Transverse colon (tissue), 4 donors: ENCODE measurements around the gene HSD3B1. TPM values are rescaled to one million over a fixed set of nuclear protein-coding genes. Genes with fewer than 3 reads are reported as not detected.
"Not testable (repeated sequence)": the region's sequence is repeated elsewhere in the genome, so short reads cannot be mapped to it uniquely, and the experiment has no call there.

Source experiments
- DNase-seq: peaks from one replicate; pipeline ENCODE4 v3.0.0-alpha.2; 2019
- H3K27ac ChIP-seq, 4 donors: fragments of 200-600 bp; sonication (generic); 2 replicates each; pipeline ENCODE4 v1.5.1; 2016 to 2018; ENCODE audit warnings: inconsistent platforms in 4 of 4
- H3K27me3 ChIP-seq: fragments of 200-600 bp; sonication (generic); 2 replicates; pipeline ENCODE4 v1.5.1; 2017; ENCODE audit warnings: inconsistent platforms
- H3K36me3 ChIP-seq, 4 donors: fragments of 200-600 bp; sonication (generic); 2 replicates each; pipeline ENCODE4 v1.5.1; 2017 to 2019; ENCODE audit warnings: inconsistent platforms in 4 of 4
- H3K4me1 ChIP-seq, 4 donors: fragments of 200-600 bp; sonication (generic); 2 replicates each; pipeline ENCODE4 v1.5.1; 2017 to 2020; ENCODE audit warnings: inconsistent platforms in 4 of 4
- H3K4me3 ChIP-seq, 4 donors: fragments of 200-600 bp; sonication (generic); 1 replicate in 1 of 4; 2 replicates in 3 of 4; pipeline versions ENCODE4 v1.5.1 to v1.6.1; 2017 to 2019; ENCODE audit warnings: inconsistent platforms in 4 of 4
- H3K9me3 ChIP-seq, 2 donors: fragments of 200-600 bp; sonication (generic); 2 replicates each; pipeline ENCODE4 v1.5.1; 2017 to 2019; ENCODE audit warnings: inconsistent platforms in 2 of 2
- CTCF ChIP-seq, 5 experiments: fragments of 200-600 bp in 3 of 5; fragments of 450-650 bp in 2 of 5; sonication (generic) in 3 of 5; IDR thresholded peaks; 1 replicate in 2 of 5; 2 replicates in 3 of 5; pipeline ENCODE4 v1.5.1; 2016 to 2017; ENCODE audit warnings: antibody characterized with exemption in 5 of 5, inconsistent platforms in 3 of 5, mild to moderate bottlenecking in 2 of 5, moderate library complexity in 1 of 5
- EP300 ChIP-seq: sonication (generic); formaldehyde crosslinking; IDR thresholded peaks from one replicate; pipeline ENCODE4 v1.6.1; 2017; ENCODE audit warnings: antibody characterized with exemption, low read depth
- POLR2A ChIP-seq: fragments of 450-650 bp; IDR thresholded peaks from one replicate; pipeline ENCODE4 v1.6.1; 2016; ENCODE audit warnings: antibody characterized with exemption, mild to moderate bottlenecking, moderate library complexity
- POLR2AphosphoS5 ChIP-seq, 3 donors: sonication (generic); formaldehyde crosslinking; IDR thresholded peaks; one replicate each; pipeline ENCODE4 v1.6.1; 2016; ENCODE audit warnings: antibody characterized with exemption in 3 of 3
- WGBS, 2 donors: methylation state at CpG; one replicate each; pipeline ENCODE4 v1.1.5; 2018; ENCODE audit warnings: low coverage in 1 of 2; 5-methylcytosine and 5-hydroxymethylcytosine counted together
- in situ Hi-C, 4 donors: fragments of 200-750 bp; cut with MboI; loops; one replicate each; pipeline versions ENCODE4 v1.15.0 to v1.15.1; 2017; ENCODE audit warnings: low sequenced_read_pairs in 3 of 4, low pct_ligation_motif_present in 1 of 4, low pct_unique_long_range_greater_than_20kb in 1 of 4
- intact Hi-C: fragments of 100-400 bp; cut with DNase I; formaldehyde crosslinking; loops from one replicate; pipeline ENCODE4 v1.15.1; 2023; ENCODE audit warnings: low total_unique reads
- total RNA-seq, 4 donors: library from RNA; depleted of rRNA; stranded (reverse); fragments of >200 nt; gene quantifications; one replicate each; pipeline ENCODE4 v1.1.0, GENCODE V29; 2016

Gene HSD3B1
- total RNA-seq, 4 donors from 2014 or later, result 0.32 to 1.5 TPM; not detected in 2

DNA sequence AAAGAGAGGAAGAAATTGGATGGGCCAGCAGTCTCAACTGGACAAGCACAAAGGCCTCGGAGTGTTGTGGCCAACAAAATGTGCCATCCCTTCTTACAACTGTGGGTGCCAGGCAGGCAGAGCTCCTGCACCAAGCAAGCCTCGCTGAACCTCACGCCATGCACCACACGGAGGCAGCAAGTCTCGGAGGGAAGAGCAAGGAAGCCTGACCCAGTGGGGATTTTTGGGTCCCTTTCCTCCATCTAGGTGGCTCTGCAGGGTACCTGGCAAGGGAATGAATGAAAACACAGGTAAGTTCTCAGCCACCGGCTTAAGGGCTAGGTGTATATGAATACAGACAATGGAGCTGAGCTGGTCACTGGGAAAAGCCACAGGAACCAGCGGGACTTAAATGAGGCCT is 40.8 kb downstream of the HSD3B1 start:
- Histone ChIP-seq H3K27ac (no peak overlapping the region), H3K9me3 (no peaks in the 10 kb centered on the region), H3K27me3 (no peaks in the 10 kb centered on the region), H3K4me1 (no peaks in the 10 kb centered on the region), H3K4me3 (no peak overlapping the region), H3K36me3 (no peaks in the 10 kb centered on the region)
- intact Hi-C loops (no loop called here), in situ Hi-C loops (no loop called here)
- no peak for DNase-seq
- TF ChIP-seq EP300, result no peak
- no peak for TF ChIP-seq POLR2A
- TF ChIP-seq POLR2AphosphoS5 (IDR thresholded peaks at IDR 0.05), result no peak
- no peak for TF ChIP-seq CTCF (IDR thresholded peaks at IDR 0.05)
- WGBS, 2 donors, result 92% methylated on average over 7 of the region's 7 CpGs; no CpG with 5 or more reads in 1 of the 2 donors

DNA sequence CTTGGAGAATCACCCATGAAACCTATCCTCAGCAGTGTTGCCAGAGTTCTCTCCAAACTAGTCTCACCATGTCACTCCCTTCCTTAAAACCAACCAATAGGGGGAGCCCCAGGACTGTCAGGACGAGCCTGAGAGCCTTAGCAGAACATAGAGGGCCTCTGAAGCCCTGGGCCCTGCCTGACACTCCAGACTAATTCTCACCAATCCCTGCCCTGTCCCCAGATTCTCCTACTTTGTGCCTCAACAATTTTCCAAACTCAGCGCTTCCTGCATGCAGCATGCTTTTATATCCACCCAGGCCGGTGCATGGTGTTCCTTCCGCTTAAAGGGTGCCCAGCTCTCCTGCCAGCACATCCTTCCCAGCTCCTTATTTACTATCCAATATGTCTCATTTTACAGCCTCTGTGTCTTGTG is 42.7 kb downstream of the HSD3B1 start:
- Histone ChIP-seq H3K4me3 (no peak overlapping the region), H3K27me3 (no peaks in the 10 kb centered on the region), H3K4me1 (peaks cover 0 to 5% (median 0%) of the 10 kb centered on the region in 4 donors), H3K36me3 (no peaks in the 10 kb centered on the region), H3K27ac (no peak overlapping the region), H3K9me3 (no peaks in the 10 kb centered on the region)
- in situ Hi-C loops (no loop called here), intact Hi-C loops (no loop called here)
- 50% methylated on average over 2 to 4 of the region's 4 CpGs for WGBS, 2 donors
- DNase-seq, result peak; percentile 32
- no peak for TF ChIP-seq EP300
- TF ChIP-seq CTCF (IDR thresholded peaks at IDR 0.05), result peak; percentile 21 to 48 (median 32)
- TF ChIP-seq POLR2AphosphoS5 (IDR thresholded peaks at IDR 0.05), result no peak

DNA sequence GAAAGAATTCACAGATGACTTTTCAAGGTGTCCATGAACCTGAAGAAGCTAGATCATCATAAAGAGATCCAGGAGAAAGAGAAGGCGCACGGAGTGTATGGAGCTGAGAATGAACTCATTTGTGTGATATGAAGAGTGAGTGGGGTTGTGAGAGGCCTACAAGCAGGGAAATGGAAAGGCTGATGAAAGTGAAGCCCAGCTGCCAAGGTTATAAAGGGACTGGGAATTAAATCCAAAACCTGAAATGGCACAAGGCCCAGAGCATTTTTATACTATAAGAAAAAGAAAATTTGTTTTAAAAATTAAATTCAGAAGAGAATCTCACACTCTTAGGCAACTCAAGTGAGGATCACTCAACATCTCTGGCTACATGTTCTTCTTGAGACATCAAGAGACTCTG is 43.4 kb downstream of the HSD3B1 start:
- no peak for TF ChIP-seq CTCF (IDR thresholded peaks at IDR 0.05)
- no peak for TF ChIP-seq POLR2AphosphoS5 (IDR thresholded peaks at IDR 0.05)
- TF ChIP-seq EP300, result no peak
- no peak for TF ChIP-seq POLR2A
- no peaks in the 10 kb centered on the region for H3K27me3 ChIP-seq
- H3K4me3 ChIP-seq, result no peak overlapping the region
- intact Hi-C loops, result no loop called here
- H3K36me3 ChIP-seq, result no peaks in the 10 kb centered on the region
- peaks cover 0 to 5% (median 0%) of the 10 kb centered on the region in 4 donors for H3K4me1 ChIP-seq
- H3K27ac ChIP-seq, result no peak overlapping the region
- in situ Hi-C loops, result no loop called here
- no peak for DNase-seq
- no peaks in the 10 kb centered on the region for H3K9me3 ChIP-seq
- 83 to 94% methylated on average over 2 of the region's 2 CpGs for WGBS, 2 donors

- intact Hi-C loops, result no loop called here
Measured at GRCh38 chr1:119551218-119551617, 44.2 kb downstream of the HSD3B1 start.

DNA sequence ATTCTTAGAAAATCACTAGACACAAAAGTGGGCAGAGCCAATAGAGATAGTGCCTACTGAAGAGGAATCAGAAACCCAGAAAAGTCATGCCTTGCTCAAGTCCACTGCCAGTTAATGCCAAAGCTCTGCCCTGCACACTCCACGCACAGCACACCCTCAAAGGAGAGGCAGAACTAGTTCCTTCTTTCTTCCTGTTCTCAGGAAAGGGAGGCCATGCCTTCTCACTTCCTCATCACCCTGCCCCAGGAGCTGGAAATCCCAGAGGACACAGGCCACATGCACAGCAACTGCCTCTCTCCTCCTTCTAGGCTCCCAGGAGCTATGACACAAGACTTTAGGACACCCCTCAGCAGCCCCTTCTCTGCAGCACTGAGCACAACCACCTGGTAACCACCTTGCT is 45.6 kb downstream of the HSD3B1 start:
- intact Hi-C loops, H3K27ac ChIP-seq, H3K36me3 ChIP-seq, H3K4me1 ChIP-seq, in situ Hi-C loops, H3K27me3 ChIP-seq, DNase-seq, H3K4me3 ChIP-seq, H3K9me3 ChIP-seq: not testable (repeated sequence)
- WGBS, 2 donors, result 67% methylated on average over 1 of the region's 1 CpG; no CpG with 5 or more reads in 1 of the 2 donors

More at GRCh38 chr1:119551218-119551617, 44.2 kb downstream of the HSD3B1 start:
- in situ Hi-C loops, result no loop called here
- peaks cover 0 to 5% (median 0%) of the 10 kb centered on the region in 4 donors for H3K4me1 ChIP-seq
- no peaks in the 10 kb centered on the region for H3K36me3 ChIP-seq
- no peak for TF ChIP-seq POLR2A
- TF ChIP-seq EP300, result no peak
- no peak for TF ChIP-seq POLR2AphosphoS5 (IDR thresholded peaks at IDR 0.05)
- no peak for TF ChIP-seq CTCF (IDR thresholded peaks at IDR 0.05)
- no peak overlapping the region for H3K4me3 ChIP-seq
- H3K27me3 ChIP-seq, result no peaks in the 10 kb centered on the region
- H3K9me3 ChIP-seq, result no peaks in the 10 kb centered on the region
- H3K27ac ChIP-seq, result no peak overlapping the region
- DNase-seq, result no peak

- WGBS, 2 donors, result 64% methylated on average over 1 of the region's 1 CpG; no CpG with 5 or more reads in 1 of the 2 donors
- H3K27me3 ChIP-seq, intact Hi-C loops, H3K4me1 ChIP-seq, H3K4me3 ChIP-seq, H3K27ac ChIP-seq, DNase-seq, in situ Hi-C loops, H3K36me3 ChIP-seq, H3K9me3 ChIP-seq: not testable (repeated sequence)
Measured at GRCh38 chr1:119553302-119554071, 46.5 kb downstream of the HSD3B1 start.
